NCI-H1436 (cell line): ENCODE data around the gene EHD2.
"Not testable (repeated sequence)": the region's sequence is repeated elsewhere in the genome, so short reads cannot be mapped to it uniquely, and the experiment has no call there.

Source experiments
- DNase-seq: peaks from one replicate; lab custom pipeline; 2025; lab: John Stamatoyannopoulos, UW

EHD2 gene

DNA sequence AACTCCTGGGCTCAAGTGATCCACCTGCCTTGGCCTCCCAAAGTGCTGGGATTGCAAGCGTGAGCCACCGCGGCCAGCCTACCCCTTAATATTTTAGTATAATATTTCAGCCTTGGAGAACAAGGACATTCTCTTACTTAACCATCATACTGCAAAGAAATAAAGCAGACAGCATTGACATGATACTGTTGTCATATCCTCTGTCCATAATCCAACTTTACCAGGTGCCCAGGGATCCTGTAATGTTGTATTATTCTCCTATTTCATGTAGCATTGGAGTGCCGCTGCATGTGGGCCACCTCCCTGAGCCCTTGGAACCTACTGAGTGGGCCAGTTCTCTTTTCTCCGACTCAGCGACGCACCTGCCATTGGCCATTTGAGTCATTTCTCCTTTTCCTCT lies 21.4 kb upstream of the EHD2 start:
- no peak for DNase-seq

DNA sequence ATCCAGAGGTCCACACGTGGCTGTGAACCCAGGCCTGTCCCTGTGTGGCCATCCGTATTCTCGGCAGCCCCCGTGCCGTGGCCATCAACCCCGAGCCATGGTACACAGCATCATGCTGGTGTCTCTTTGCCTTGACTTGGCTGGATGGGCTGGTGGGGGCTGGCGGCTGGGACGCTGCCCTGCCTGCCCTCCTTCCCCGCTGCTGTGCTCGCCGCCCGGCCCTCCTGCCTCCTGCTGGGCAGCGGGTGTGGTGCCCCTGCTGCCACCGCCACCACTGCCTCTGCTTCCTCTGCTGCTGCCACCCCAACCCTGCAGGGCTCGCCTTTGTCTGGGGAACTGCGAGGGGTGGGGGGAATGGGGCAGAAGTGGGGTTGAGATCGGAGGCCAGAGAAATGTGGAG lies 19.7 kb upstream of the EHD2 start:
- no peak for DNase-seq

DNA sequence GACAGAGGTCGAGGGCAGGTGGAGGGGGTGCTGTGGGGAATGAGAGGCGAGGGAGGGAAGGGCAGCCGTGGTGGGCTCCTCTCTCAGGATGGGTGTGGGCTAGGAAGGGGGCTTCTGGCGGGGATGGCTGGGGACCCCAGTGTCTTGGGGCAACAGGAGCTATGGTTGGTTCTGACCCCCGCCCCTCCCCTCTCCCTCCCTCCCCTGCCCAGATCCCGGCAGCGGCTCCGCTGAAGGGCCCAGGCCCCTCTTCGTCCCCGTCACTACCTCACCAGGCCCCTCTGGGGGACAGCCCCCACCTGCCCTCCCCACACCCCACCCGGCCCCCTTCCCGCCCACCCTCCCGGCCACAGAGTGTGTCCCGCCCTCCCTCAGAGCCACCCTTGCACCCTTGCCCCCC lies 19.3 kb upstream of the EHD2 start:
- DNase-seq = no peak

DNA sequence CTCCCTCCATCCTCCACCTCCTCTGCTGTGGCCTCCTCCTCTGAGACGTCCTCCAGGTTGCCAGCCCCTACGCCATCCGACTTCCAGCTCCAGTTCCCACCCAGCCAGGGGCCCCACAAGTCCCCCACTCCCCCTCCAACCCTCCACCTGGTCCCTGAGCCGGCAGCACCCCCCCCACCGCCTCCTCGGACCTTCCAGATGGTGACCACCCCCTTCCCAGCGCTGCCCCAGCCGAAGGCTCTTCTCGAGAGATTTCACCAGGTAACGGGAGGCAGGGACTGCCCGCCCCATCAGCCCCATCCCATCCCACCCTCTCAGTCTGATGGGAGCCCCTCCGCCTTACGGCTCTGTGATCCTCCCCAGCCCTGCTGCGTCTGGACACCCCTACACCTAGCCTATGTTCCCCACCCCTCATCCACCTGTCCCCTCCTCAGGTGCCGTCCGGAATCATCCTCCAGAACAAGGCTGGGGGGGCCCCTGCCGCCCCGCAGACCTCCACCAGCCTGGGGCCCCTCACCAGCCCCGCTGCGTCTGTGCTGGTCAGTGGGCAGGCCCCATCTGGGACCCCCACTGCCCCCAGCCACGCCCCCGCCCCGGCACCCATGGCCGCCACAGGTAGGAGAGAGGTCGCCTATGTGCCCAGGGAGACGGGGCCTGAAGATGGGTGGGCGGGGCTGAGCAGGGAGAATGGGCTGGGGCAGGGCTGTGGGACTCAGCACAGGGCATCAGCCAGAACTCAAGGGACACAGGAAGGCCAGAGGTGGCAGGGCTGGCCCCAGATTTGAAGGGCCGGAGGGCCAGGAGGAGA lies 18.6 kb upstream of the EHD2 start:
- DNase-seq = no peak

DNA sequence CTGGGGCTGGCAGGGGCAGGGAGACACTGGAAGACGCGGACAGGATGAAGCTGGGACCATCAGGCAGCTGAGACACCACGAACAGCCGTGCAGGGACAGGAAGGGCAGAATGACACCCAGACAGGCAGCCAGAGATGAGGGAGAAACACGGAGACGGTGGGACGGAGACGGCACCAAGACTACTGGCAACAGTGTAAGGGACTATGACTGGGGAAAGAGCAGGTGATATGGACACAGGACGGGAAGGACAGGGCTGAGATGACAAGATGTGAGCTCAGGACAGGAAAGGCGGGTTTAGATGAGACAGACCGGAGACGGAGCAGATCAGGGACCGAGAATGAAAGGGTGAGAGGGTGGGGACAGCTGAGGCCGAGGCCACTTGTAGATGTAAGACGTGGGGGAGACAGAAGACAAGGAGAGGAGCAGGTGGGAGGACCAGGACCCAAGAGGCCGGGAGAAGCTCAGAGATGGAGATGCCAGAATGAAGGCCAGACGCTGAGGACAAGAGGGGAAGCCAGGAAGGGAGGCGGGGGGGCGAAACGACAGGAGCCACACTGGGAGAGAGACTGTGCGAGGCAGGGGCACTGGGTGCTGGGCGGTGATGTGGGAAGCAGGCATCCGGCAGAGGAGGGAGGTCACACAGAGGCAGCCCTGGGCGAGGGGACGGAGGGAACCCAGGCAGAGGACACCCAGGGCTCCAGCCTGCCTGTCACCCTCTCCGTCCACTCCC lies 17.5 kb upstream of the EHD2 start:
- DNase-seq = no peak

DNA sequence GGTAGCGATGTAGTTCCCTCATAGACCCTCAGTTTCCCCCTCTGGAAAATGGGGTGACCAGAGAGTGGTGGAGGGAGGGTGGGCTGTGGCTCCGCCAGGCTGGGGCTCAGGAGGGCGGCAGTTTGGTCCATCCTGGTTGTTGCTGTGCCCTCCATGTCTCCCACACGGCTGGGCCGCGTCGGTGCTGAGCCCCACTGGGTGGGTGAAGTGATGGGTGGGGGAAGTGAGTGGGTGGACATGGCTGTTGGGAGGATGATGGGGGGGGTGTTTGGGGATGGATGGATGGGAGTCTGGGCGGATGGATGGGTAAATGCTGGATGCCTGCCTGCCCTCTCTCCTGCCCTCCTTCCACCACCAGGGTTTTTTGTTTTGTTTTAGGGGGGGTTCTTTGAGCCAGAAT lies 16.6 kb upstream of the EHD2 start:
- no peak for DNase-seq

DNA sequence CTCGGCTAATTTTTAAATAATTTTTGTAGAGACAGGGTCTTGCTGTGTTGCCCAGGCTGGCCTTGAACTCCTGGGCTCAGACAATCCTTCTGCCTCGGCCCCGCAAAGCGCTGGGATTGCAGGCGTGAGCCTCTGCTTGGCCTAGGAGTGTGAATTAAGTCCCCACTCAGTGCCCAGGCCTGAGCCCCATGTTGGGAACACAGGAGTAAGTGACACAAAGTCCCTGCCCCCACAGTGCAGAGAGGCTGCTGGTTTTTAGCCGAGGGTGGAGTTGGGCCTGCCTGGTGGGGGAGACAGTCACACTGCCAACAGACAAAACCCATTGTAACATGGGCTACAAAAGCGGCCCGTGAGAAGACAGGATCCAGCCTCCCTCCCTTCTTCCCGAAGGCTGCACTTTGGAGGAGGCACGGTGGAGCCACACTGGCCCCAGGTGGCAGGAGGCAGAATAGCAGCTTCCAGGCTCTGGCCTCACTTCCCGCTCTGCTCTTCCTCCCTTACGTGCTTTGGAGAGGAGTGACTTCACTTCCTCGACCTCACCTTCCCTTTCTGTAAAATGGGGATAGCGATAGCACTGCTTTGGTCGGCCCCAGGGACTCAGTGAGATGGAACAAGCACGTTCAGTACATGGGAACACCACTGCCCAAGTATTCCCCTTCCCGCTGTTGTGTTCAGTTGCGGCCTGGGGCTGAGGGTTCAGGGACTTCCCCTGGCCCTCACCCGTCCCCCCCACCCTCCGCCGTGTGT lies 15.2 kb upstream of the EHD2 start:
- peak; percentile 70 for DNase-seq

DNA sequence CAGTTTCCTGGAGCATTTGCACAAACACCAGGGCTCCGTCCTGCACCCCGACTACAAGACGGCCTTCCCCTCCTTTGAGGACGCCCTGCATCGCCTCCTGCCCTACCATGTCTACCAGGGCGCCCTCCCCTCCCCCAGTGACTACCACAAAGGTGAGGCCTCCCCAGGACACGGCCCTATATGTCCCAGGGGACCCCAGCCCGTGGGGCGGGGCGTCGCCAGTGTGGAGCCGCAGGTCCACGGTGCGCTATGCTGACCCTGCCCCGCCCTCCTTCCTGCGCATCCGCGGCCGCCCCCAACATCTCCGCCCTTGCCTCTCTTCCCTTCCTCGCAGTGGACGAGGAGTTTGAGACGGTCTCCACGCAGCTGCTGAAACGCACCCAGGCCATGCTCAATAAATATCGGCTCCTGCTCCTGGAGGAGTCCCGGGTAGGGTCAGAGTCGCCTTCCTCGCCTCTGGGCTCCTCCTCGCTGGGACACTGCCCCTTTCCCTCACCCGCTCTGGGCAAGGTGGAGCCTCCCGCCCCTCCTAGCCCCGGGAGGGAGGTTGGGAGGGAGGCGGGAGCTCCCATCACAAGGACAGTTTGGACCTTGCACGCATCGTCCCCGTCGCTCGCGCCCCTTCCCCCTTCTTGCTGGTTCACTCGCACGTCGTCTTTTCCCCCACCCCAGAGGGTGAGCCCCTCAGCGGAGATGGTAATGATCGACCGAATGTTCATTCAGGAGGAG lies 14.4 kb upstream of the EHD2 start:
- DNase-seq = no peak

DNA sequence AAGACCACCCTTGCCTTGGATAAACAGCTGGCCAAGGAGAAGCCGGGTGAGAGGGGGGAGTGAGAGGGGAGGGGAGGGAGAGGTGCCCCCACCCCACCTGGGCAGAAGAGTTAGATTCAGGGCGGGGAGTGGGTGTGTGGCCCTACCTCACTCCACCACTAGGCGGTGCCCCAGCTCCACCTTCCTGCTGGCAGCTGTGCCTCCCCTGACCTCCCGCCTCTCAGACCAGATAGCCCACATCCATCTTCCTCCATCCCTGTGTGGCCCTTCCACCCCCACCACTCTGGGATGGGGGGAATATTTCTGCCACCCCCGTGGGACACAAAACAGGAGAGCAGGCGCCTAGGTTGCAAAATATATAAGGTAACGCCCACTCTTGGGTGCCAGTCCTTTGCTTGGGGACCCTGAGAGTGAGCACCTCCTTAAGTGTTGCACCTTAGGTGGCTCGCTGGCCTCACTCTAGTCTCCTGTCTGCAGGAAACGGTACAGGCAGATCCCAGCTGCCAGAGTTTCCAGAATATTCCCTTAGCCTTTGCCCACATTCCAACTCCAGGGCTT lies 13.8 kb upstream of the EHD2 start:
- DNase-seq = peak; percentile 28

DNA sequence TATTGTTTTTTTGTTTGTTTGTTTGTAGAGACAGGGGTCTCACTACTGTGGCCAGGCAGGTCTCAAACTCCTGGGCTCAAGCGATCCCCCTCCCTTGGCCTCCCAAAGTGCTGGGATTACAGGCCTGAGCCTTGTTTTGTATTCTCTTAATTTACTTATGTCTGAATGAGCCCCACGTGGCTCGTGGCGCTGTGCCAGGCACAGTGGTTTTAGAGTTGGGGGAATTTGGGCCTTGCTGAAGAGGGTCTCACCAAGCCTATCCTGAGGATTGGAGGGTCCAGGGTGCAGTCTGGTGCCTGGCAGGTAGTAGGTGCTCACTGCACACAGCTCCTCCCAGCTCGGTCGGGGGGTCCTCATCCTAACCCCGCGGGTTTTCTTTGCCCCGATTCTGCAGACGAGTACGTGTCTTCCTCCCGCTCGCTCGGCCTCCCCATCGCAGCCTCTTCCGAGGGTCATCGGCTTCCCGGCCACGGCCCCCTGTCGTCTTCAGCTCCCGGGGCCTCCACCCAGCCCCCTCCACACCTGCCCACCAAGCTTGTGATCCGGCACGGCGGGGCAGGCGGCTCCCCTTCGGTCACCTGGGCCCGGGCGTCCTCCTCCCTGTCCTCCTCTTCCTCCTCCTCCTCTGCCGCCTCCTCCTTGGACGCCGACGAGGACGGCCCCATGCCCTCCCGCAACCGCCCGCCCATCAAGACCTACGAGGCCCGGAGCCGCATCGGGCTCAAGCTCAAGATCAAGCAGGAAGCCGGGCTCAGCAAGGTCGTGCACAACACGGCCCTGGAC lies 12.1 kb upstream of the EHD2 start:
- DNase-seq = no peak

DNA sequence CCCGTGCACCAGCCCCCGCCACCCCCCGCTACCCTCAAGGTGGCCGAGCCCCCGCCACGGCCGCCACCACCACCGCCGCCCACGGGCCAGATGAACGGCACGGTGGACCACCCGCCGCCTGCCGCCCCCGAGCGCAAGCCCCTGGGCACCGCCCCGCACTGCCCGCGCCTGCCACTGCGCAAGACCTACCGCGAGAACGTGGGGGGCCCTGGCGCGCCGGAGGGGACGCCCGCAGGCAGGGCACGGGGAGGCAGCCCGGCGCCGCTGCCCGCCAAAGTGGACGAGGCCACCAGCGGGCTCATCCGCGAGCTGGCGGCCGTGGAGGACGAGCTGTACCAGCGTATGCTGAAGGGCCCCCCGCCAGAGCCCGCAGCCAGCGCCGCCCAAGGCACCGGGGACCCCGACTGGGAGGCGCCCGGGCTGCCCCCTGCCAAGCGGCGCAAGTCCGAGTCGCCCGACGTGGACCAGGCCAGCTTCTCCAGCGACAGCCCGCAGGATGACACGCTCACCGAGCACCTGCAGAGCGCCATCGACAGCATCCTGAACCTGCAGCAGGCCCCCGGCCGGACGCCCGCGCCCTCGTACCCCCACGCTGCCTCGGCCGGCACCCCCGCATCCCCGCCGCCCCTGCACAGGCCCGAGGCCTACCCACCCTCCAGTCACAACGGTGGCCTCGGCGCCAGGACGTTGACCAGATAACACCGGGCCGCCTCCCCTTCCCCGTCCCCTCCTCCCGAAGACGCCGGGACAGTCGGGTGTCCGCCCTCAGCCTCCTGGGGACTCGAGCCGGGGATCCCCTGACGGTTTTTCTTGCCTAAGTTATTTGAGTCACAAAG lies 11.3 kb upstream of the EHD2 start:
- no peak for DNase-seq

DNA sequence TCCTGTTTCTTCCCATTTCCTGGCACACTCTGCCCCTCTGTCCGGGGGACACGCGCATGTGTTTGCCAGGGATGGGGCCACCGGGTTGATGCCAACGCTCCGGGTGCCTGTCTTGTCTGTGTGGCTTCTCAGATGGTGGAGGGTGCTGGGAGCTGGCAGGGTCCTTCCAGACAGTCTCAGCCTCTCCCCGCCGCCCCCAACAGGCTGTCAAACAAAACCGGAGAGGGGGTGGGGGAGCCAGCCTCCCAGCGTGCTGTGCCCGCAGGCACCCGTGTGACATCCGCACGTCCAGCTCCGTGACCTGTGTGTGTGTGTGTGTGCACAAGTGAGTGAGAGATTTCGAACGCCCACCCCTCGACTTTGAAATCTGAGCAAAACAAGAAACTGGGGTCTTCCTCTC lies 10.6 kb upstream of the EHD2 start:
- no peak for DNase-seq

DNA sequence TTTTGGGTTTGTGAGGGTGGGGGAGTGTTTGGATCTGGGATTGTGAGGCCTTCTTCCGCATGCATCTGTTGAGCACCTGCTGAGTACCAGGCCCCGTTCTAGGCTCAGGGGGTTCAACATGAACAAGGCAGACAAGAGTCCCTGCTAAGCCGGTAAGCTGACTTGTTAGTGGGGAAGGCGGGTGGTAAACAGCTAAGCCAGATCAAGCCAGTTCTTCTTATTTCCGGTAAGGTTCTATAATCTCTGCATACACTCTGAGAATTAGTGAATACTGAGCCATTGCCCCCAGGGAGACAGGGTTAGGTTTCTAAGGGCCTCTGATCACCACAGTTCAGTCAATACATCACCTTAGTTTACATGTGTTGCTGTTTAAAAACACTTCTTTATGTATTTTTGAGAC lies 9.9 kb upstream of the EHD2 start:
- DNase-seq = no peak

DNA sequence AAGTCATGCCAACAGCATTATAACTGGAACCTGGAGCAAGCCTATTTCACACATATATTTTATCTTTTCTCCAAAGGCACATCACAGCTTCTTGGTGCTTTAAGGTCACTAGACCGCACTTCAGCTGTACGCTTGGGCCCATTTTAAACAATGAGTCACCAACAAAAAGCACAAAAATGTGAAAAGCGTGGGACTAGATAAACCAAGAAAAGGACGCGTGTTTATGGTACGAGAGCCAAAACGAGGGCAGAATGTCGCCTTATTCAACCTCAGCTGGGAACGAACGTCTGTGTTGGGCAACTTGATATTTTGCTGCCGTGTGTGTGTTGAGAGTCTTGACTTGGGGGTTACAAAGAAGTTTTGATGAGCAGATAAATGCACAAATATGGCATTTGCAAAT lies 9.2 kb upstream of the EHD2 start:
- DNase-seq = no peak

DNA sequence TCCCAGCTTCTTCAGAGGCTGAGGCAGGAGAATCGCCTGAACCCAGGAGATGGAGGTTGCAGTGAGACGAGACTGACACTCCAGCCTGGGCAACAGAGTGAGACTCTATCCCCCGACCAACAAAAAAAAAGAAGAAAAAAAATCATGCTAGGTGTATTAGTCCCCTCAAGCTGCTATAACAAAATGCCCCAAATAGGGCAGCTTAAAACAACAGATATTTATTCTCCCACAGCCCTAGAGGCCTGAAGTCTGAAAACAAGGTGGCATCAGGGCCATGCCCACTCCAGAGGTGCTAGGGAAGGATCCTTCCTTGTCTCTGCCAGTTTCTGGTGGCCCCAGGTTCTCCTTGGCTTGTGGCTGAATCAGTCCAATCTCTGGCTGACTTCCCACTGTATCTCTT lies 8.6 kb upstream of the EHD2 start:
- no peak for DNase-seq

DNA sequence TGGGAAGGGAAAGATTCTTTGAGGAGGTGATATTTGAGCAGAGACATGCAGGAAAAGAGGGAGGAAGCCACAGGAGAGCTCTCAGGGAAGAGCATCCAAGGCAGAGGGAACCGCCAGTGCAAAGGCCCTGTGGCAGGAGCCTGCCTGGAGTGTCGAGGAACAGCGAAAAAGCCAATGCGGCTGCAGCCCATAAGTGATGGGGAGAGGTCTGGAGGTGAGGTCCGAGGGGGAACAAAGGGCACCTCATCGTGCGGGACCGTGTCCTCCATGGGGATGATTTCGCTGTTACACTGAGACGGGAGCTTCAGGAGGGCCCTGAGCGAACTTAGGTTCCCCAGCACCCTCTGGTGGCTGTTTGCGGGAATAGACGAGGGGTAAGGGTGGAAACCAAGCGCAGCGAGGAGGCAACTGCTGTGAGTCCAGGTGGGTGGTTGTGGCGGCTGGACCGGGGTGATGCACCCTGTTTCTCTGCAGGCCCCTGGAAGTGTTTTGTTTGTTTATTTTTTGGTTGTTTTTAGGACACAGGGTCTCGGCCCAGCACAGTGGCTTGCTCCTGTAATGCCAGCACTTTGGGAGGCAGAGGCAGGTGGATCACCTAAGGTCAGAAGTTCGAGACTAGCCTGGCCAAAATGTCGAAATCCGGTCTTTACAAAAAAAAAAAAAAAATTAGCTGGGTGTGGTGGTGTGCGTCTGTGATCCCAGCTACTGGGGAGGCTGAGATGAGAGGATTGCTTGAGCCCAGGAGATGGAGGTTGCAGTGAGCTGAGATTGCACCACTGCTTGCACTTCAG lies 5.9 kb upstream of the EHD2 start:
- DNase-seq = peak; percentile 77

DNA sequence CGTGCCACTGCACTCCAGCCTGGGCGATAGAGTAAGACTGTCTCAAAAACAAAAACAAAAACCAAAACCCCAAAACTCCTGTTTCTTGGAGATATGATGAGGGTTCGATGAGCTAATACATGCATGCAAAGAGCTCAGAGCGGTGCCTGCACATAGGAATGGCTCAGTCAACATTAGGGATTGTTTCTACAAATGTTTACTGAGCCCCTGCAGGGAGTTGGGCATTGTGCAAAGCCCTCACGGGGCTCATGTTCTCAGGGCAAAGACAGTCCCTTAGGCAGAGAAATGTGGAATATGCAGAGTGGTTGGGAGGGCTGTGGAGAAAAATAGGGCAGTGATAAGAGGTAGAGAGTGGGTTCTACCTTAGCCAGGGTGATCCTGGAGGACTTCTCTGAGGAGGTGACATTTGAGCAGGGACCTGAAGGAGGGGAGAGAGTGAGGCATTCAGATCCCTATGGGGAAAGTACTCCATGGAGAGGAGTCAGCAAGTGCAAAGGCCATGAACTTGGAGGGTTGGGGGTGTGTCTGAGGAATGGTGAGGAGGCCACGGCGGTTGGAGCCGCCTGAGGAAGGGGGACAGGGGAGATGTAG lies 1.5 kb upstream of the EHD2 start:
- no peak for DNase-seq

DNA sequence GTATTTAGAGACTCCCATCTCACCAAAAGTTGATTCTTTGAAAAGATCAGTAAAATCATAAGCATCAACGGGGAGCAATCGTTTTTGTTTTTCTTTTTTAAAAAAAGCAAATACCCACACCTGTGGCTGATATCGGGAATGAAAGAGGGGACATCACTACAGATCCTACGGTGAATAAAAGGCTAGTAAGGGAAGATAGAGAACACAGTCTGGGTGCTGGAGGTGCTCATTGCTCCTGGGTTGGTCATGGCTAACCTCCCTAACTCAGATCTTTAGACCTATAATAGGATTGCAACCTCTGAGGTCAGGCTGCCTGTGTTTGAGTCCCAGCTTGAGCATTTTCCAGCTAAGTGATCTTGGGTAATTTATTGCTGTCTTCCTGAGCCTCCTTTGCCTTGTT lies 1.1 kb downstream of the EHD2 start:
- no peak for DNase-seq

DNA sequence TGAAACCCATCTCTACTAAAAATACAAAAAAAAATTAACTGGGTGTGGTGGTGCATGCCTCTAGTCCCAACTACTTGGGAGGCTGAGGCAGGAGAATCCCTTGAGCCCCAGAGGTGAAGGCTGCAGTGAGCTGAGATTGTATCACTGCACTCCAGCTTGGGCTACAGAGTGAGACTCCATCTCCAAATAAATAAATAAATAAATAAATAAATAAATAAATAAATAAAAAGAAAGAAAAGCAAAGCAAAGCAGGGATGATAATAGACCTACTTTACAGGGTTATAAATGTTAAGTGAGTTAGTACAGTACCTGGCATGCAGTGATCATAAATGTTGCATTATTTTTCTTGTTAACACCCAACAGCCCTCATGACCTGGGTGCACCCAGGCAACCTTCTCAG lies 1.6 kb downstream of the EHD2 start:
- DNase-seq = not testable (repeated sequence)
